DMS 273 treated with DMSO at 0.1 percent for 48 hours (cell line): ENCODE measurements around the gene PRTFDC1.
"Not testable (repeated sequence)": the region's sequence is repeated elsewhere in the genome, so short reads cannot be mapped to it uniquely, and the experiment has no call there.

Source experiments
- DNase-seq: peaks from one replicate; lab custom pipeline; 2025; lab: John Stamatoyannopoulos, UW

PRTFDC1 gene

DNA sequence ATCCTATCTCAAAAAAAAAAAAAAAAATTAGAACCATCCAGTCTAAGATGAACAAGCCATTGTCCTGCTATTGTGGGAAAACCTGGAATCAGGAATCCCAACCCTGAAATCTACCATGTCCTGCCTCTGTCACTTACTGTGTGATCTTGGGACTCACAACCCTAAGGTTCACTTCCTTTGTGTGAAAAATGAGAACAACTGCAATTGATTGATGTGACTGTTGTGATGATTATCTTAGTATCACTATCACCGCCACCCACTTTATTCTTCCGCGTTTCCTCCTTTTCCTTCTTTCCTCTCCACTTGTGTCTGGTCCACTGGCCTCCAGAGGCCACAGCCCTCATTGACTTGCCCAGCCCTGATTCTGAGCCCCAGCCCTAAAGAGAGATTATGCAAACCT is 12.6 kb upstream of the PRTFDC1 start:
- no peak for DNase-seq

DNA sequence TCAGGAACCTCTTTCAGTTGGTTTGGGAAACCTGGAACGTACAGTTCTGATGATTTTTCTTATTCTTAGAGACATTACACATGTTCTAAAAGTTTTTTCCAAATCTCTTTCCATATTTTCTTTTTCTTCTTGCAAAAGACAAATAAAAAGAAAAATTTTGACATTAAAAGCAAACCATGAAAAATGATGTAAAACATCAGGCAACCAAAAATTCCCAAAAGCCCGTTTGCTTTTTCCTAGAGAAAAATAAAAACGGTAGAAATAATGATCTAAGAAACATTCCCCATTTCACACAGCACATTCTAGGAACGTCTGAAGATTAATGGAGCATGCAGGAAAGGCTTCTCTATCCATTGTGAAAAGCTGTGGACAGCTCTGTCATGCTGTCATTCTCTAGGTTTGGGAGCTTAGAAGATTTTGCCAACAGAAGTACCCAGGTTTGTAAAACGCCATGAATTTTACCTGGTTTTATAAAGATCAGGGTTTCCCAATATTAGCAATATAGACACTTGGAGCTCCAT is 11.2 kb upstream of the PRTFDC1 start:
- DNase-seq, result no peak

DNA sequence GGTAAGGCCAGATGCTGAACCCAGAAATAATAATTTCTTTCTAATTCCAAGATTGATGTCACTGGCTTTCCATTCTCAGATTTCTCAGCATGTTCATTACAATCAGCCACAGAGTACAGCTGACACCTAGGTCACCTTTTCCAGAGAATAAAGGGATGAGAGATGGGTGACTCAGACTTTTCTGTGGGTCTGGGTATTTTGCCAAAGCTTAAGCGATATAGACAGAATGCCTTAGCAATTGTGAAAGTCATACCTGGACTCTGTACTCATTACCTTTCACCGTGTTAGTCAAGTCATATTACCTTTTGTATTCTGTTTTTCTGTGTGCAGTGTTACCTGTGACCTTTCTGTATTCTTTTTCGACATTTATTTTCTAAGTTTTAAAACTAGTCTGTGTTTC is 10.6 kb upstream of the PRTFDC1 start:
- no peak for DNase-seq

DNA sequence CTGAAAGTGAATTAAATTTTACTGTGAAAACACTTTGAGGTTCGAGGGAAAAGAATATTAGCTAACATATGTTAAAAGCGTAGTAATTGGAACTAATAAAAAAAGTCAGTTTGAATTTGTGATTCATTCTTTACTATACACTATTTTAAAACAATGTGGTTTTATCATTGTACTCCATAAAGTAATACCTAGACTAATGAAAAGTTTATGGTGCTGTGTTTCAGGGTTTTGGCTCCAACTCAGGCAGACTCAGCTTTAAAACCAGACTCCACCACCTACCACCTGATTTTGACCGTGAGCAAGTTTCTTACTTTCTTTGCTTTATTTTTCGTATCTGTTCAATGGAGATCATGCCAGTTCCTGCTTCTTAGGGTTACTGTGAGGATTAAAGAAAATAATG is 9.2 kb upstream of the PRTFDC1 start:
- DNase-seq, result no peak

DNA sequence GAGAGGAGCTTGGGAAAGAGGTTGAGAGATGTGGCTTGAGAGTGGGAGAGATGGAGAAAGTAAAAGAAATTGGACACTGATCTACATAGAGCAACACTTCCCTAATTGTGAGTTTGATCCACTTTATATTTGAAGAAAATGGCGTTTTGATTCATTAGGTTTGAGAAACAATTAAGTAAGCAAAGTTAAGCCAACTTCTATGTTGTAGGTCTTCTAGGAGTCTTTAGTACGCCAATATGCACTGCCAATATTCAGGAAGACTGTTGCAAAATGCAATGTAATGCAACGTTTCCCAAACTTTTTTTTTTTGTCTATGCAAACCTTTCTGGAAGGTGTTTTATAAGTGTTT is 7.0 kb upstream of the PRTFDC1 start:
- DNase-seq, result no peak

DNA sequence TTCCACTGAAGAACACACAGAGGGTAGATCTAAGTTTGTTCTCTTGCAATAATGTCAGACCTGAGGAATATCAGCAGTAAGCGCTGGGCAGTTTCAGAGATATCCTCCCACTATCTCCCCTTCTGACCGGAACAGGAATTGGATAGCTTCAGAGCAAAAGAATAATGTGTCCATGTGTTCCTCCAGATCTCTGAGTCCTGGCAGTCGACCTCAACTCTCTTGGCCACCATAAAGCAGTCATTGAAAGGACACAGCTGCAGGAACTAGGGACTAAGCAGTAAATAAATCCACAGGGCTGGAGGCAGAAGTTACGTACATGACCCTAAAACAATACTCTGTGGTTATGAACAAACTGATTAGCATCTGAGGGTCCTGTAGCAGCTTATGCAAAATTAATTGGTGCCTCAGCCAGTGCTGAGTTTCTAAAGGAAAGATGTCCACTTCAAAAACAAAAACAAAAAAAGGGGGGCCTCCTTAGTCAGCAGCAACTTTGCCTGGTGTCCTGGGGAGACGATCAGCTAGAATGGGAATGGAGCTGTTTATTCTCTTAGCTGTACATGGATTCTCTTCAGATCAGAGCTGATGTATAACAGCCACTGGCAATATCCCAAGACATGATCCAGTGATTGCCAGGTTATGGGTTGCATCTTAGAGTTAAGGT is 6.4 kb upstream of the PRTFDC1 start:
- DNase-seq, result no peak

DNA sequence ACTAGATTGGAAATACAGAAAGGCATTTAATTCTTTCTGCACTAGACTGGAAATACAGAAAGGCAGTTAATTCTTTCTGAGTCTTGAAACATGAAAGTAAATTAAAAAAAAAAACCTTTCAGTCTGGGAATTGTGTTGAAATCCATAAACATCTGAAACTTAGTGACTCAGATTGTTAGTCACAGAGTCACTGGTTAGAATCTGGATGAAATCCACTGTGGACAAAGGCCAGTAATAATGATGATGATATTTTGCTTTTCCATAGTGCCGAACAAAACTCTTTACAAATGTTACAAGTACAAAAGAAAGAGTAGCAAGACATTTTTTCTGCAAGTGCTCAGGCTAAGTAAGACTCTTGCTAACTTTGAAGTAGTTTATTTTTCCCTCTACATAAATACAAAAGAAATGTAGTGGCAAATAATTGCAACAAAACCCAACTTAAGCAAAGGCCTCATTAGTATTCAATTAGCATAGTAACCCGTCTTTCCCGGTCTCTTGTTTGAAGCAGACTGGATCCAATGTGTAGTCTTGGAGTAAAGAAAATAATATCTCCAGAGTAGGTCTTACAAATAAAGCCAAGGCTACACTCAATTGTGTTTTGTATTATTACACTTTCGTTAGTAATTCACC is 5.8 kb upstream of the PRTFDC1 start:
- DNase-seq, result no peak

DNA sequence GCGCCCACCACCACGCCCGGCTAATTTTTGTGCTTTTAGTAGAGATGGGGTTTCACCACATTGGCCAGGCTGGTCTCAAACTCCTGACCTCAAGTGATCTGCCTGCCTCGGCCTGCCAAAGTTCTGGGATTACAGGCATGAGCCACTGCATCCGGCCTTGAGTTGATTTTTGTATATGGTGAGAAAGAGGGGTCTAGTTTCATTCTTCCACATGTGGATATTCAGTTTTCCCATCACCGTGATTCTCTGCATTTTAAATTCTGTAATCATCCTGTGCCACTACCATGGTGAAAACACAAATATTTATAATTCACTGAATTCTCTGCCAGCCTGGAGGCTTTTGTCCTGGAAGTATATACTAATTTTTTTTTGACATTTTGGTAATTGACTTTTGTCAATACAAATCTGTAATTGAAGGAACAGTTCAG is 5.2 kb upstream of the PRTFDC1 start:
- not testable (repeated sequence) for DNase-seq

DNA sequence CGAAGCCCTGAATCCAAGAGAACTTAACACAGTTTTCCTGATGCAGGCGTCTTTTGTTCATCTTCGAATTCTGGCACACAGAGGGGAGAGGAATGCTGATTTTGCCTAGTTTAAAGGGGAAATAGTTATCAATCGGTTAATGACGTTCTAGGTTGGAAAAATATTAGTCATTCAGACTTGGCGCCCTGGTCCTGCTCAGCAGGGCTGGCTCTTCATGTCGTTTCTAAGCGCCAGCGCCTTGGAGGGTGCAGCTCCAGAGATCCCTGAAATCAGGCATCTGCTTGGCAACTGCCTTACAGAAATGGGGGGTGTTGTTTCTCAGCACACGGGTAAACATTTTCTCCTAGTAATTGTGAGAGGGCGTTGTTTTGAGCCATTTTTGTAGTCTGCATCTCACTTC is 1.3 kb upstream of the PRTFDC1 start:
- DNase-seq, result no peak

DNA sequence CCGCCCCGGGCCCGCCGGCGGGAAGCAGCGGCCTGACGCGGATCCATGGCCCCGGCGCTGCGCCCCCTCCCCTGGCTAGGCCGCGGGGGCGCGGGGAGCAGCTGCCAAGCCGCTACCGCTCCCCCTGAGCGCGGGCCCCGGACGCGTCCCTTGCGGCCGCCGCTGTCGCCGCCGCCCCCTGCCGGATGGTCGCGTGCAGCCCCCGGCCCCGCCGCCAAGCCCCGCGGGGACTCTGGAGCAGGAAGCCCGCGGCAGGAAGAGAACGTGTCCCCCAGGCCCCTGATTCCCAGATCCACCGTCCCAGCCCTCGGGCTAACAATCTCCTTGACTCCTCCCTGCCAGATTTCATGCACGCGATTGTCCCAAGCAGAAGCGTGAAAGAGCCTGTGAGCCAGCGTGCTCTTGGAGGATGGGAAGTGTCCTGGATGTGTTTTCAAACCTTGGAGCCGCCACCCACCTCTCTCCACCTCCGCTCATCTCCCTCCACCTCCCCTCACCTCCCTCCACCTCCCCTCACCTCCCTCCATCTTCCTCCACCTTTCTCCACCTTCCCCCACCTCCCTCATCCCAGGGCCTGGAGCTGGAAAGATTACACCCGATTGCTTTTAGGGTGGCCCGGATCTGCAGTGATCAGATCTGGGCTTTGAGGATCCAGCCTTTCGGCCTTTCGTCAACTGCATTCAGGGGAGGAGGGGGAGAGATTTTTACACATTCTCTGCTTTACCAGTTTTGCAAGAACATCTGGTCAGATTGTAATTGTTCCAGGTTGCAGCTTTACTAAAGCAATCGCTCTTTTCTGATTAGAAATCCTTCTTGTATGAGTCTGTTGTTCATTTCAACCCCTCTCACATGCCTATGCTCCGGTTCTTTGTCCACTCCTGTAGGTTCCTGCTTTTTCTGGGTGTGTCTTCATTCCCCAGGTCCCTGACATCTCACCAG is 570 bp upstream of the PRTFDC1 start:
- DNase-seq, result no peak

DNA sequence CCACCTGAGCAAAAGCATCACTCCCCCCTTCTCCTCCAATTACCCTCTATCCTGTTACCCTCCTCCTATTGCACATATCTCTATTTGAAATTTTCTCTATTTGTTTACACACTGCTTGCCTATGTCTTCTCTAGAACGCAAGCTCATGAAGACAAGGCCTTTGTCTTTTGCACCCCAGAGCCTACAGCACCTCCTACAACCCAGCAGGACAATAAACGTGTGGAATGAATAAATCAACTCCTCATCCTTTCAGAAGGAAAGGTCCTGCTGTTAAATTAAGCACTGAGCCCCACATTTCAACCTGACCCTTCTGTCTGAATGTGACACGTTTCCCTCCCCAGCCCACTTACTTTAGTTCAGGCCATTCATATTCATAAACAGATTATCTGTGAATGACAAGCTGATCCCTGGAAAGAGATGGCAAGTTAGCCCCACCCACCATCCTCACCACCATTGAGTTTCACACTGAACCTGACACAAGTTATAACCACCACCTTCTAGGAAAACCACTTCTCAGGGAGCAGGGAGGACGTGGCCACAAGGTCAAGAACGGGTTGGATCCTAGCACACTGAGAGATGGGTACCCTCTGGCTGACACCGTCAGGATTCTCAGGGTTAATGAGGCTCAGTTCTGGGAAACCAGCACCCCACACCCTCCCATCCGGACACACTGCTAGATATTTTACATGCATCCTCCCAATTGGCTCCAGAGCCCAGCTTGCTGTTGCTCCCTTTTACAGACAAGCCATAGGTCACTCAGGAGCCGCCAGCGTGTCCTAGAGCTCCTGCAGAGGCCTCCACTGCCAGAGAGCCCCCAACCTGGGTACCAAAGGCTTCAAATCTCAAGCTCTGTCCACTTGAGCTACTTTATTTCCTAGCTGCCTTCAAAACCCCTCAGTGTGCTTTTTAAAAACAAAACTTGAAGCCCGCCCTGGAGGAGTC is 934 bp downstream of the PRTFDC1 start:
- no peak for DNase-seq

DNA sequence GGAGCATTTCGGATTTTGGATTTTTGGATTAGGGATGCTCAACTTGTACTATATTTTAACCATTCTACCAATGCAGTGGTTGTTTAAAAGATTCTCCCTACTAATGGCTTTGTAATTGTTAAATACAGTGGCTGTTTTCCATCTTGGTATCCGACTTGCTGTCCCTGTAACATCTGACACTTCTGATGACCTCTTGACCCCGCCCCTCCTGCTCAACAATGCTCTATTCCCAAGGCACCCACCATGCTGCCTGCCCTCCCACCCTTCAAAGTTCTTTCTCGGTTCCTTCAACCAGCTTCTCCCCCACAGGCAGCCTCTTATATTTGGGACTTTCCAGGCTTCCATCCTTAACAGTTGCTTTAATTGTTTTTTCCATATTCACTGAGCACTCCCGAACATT is 2.0 kb downstream of the PRTFDC1 start:
- no peak for DNase-seq

DNA sequence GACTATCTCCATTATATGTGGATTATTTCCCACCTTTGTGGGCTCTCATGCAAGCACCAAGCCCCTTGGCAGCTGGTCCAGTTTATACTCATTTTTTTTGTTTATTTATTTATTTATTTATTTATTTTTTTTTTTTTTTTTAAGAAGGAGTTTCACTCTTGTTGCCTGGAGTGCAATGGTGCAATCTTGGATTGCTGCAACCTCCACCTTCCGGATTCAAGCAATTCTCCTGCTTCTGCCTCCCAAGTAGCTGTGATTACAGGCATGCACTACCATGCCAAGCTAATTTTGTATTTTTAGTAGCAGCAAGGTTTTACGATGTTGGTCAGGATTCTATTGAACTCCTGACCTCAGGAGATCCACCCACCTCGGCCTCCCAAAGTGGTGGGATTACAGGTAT is 2.8 kb downstream of the PRTFDC1 start:
- DNase-seq, result no peak

DNA sequence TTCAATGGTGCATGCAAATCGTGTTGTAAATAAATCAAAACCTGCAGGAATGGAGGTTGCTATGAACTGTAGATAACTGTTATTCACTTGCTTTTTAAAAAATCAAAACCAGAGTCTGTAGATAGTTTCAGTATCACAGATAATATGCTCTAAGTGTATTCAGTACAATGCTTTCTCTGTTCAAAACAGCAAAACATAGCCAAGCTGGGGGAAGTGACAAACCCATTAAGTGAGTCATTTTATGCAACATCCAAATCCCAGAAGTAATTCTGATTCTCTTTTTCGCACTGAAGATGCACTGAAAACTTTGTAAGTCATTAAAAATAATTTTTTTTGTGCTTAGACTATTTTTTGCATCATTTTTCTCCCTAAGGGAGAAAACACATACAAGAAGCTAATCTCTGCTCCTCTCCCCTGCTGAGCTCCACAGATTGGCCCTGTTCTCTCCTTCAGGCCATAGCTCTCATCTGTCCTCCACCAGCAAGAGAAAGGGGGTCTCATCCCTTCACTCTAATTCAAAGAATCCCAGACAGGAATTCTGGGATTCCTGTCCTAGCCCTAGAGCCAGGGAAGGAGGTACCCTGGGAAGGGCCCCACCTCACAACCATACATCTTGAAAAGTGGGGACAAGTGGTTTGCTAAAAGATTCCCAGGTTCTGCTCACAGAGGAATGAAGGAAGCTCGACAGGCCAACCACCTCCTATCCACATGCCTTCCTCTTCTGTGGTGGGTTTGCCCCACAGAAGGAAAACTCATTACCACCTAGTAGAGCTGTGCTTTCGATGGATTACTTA is 4.9 kb downstream of the PRTFDC1 start:
- no peak for DNase-seq

DNA sequence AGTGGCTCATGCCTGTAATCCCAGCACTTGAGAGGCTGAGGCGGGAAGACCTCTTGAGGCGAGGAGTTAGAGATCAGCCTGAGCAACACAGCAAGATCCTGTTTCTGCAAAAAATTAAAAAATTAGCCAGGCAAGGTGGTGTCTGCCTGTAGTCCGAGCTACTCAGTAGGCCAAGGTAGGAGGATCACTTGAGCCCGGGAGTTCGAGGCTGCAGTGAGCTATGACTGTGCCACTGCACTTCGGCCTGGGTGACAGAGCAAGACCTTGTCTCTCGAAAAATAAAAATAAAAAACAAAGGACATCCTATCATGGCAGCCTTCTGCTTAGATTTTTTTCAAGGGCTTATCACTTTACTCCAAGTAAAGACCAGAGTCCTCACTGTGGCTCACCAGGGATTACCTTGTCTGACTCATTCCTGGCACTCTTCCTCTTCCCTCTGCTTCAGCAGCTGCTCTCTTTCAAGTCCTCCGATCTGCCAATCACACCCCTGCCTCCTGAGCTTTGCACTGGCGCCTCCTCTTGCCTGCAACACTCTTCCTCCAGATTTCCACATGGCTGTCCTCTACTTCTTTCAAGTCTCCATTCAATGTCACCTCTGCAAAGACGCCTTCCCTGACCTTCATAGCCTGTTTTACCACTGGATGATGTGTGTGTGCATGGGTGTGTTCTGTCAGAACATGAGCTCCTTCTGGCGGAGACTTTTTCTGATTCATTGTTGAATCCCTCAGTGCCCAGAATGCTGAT is 7.7 kb downstream of the PRTFDC1 start:
- peak; percentile 33 for DNase-seq

DNA sequence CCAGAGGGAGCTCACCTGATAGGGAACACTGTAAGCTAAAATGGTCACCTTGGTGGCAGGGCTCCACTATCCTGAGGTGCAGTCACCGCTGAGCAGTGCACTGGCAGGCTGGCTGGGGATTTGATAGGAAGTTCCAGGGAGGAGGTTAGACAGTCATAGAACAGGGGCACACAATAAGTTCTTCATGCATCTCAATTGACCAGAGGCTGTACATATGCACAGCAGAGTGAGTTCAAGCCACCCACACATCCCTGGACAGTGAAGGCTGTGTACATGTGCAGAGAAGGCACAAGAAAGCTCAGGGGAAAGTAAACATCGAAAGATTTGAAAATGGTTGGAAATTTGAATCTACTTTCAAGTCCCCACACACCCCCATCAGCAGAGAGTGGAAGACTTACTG is 13.9 kb downstream of the PRTFDC1 start:
- DNase-seq, result no peak

DNA sequence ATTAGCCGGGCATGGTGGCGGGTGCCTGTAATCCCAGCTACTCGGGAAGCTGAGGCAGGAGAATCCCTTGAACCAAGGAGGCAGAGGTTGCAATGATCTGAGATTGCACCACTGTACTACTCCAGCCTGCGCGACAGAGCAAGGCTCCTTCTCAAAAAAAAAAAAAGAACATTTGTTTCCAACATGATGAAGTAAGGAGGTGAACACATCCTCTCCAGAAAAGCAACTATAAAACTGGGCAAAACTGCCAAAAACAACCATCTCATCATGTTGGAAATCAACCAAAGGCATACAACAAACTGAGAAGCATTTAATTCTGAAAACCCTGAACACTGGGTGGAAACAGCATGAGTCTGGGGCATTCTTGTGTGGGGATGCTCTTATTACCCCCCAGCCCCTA is 14.3 kb downstream of the PRTFDC1 start:
- DNase-seq, result no peak

DNA sequence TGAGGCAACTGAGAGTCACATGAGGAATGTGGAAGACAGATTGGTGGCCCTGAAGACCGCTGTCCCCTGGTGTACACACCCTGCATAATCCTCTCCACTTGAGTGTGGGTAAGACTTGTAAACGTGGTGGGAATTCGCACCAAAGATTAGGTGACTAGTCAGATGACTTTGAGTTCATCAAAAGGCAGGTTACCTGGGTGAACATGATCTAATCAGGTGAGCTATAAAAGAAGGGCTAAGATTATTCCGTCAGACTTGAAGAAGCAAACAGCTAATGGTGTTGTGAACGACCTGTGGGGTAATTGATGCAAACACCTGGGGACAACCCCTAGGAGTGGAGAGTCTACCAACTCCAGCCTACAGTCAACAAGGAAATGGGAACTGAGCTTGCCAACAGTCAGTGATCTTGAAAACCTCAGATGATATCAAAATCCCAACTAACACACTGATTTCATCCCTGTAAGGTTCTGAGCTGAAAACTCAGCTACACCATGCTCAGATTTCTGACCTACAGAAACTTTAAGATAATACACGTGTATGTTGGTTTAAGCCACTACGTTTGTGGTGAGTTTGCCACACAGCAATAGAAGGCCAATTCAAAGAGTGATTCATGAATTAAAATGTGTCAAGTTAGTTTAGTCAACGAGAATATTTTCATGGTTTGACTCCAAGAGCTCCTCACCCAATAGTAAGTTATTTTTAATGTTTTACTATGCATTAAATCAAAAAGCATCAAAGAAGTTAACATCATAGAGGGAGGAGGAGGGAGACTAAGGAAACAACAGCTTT is 16.7 kb downstream of the PRTFDC1 start:
- no peak for DNase-seq

DNA sequence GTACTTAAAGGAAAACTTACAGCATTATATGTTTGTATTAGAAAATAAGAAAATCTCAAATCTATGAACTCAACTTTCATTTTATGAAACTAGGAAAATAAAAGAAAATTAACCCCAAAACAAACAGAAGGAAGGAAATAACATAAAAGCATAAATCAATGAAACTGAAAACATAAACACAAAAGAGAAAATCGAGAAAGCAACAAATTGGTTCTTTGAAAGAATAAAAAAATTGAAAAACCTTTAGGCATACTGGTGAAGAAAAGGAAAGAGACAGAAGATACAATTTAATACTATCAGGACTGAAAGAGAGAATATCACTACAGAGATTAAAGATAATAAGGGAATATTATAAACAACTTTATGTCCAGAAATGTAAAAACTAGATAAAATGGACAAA is 21.2 kb downstream of the PRTFDC1 start:
- DNase-seq, result no peak
